ENCODE results near the gene ANKRD6.
"Not testable (repeated sequence)": the region's sequence is repeated elsewhere in the genome, so short reads cannot be mapped to it uniquely, and the experiment has no call there.

Gene ANKRD6

DNA sequence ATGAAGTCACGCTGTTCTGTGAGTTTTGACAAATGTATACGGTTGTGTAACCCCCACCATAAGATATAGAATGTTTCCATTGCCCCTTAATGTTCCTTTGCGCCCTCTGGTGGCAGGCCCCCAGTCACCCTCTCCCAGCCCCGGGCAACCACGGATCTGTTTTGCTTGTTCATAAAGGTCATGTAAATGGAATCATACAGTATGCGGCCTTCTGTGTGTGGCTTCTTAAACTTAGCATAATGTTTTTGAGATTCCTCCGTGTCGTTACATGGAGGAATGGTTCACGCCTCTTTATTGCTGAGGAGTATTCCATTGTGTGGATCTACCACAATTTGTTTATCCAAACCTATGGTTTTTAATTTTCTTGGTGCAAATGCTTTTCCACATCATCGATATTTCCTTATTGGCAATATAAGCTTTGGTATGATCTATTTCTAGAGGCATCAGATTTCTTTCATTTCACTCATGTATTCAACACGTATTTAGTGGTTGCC is 177.2 kb downstream of the ANKRD6 start:
- DNase-seq = peak; percentile 15

GRCh38 chr6:89611666-89612065 is 178.7 kb downstream of the ANKRD6 start:
- DNase-seq = no peak

DNA sequence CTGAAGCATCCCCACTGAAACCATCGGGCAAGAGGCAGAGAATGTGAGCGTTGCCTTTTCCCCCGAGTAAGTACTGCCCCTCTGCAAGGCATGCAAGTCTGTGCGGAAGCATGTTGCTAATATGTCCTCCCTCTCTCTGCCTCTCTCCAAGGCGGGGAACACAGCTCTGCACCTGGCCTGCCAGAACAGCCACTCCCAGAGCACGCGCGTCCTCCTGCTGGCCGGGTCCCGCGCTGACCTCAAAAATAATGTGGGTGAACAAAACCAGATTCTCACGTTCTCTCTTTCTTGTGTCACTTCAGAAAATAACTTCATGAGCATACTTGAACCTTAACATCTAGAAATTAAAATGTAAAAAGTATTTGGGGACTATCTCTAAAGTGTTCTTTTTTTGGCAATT is 179.2 kb downstream of the ANKRD6 start:
- DNase-seq = no peak

DNA sequence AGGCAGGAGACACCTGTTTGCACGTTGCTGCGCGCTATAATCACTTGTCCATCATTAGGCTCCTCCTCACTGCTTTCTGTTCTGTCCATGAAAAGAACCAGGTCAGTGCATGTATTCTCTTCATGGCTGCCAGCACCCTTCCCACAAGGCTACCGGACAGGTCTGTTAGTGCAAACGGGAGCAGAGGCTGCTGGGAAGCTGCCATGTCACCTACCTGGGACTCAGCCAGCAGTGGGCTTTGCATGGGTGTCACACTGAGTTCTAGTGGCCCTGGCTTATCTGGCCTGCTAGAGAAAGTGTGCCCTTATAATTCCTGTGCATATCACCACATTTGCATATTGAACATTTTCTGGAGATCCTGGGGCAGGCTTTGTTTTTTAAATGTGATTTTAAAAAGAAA is 180.8 kb downstream of the ANKRD6 start:
- DNase-seq = no peak

- DNase-seq = no peak
Observed at GRCh38 chr6:89615882-89616281, 182.9 kb downstream of the ANKRD6 start.

GRCh38 chr6:89616531-89616930 is 183.6 kb downstream of the ANKRD6 start:
- no peak for DNase-seq

DNA sequence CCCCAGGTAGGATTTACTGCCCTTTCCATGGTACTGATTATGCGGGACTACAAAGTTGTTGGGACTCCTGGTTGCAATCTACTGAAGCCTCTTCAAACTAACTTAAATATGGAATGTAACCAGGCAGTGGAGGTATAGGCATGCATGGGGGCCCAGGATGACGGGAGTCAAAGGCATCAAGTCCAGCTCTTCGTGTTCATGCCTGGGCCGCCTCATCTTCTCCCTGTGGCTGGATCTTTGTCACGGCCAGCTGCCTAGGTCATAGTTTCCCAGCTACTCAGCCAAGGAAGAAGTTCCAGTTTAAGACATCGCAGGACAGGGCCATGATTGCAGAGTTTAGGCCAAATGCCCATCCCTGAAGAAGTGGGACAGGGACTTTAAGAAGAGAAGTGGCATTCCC is 185.1 kb downstream of the ANKRD6 start:
- no peak for DNase-seq

- no peak for DNase-seq
Observed at GRCh38 chr6:89619567-89619966, 186.6 kb downstream of the ANKRD6 start.

DNA sequence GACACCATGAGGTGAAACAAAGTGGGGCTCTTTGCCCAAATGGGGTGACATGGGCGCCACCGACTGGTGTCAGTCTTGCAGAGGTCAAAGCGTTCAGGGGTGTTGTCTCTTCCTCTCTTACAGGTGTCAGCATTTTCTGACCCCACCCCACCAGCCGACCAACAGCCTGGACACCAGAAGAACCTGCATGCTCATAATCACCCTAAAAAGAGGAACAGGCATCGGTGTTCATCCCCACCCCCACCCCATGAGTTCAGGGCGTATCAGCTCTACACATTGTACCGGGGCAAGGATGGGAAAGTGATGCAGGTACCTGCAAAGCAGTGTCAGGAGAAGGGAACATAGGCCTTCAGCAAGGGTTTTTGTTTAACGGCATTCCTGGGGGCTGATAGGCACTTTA is 190.8 kb downstream of the ANKRD6 start:
- DNase-seq = no peak

DNA sequence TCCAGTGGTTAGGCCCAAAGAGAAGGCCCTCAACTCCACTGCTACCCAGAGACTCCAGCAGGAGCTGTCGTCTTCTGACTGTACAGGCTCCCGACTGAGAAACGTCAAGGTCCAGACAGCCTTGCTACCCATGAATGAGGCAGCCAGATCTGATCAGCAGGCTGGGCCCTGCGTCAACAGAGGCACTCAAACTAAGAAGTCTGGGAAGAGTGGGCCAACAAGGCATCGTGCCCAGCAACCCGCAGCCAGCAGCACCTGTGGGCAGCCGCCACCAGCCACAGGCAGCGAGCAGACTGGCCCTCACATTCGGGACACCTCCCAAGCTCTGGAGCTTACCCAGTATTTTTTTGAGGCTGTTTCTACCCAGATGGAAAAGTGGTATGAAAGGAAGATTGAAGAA is 197.5 kb downstream of the ANKRD6 start:
- DNase-seq = no peak

DNA sequence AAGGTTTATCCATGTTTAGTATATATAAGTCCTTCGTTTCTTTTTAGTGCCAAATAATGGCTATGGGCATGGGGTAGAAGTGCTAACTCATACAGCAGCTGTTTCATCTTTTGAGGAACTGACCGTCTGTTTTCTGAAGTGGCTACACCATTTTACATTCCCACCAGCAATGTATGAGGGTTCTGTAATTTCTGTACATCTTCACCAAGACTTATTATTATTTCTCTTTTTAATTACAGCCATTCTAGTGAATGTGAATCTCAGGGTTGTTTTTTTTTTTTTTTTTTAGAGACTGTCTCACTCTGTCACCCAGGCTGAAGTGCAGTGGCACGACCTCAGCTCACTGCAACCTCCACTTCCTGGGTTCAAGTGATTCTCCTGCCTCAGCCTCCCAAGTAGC is 203.5 kb downstream of the ANKRD6 start:
- not testable (repeated sequence) for DNase-seq

- no peak for DNase-seq
Observed at GRCh38 chr6:89637960-89638319, 205.0 kb downstream of the ANKRD6 start.

DNA sequence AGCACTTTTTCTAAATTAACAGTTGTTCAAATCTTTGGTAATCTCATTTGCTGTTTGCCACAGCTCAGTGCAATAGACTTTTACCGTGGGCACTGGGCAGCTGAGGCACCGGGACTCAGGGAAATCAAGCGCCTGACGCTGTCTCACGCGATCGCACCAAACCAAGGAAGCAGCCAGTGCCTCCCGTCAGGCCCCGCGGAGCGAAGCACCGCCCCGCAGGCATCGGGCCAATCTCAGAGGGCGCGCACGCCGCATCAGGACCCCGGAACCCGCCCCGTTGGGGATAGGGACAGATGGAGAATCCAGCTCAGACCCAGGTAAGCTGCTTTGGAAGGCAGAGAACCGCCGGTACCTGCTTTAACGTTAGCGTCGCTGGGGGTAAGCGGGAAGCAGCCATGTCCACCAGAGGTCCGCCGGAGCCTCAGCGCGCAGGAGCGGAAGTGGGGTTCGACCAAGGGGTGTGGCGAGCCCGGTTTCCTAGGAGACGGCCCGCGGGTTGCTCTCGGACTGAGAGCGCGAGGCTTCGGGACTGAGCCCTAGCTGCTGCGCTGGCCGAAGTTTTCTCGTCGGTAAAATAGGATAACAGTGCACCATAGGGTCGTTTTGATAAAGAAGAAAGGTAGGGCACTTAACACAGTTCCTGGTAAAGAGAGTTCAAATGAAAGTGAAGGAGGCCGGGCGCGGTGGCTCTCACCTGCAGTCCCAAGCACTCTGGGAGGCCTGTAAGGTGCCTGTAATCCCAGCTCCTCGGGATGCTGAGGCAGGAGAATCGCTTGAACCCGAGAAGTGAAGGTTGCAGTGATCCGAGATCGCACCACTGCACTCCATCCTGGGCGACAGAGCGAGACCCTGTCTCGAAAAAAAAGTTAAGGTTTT is 205.6 kb downstream of the ANKRD6 start, which contains the start of gene LYRM2:
TSS of gene LYRM2 (minus strand) at position 428 of the 876 bp plus-strand sequence. CDS start at position 397, 31 bp downstream.
- peak; percentile 79 for DNase-seq

GRCh38 chr6:89640804-89641203 is 207.9 kb downstream of the ANKRD6 start:
- DNase-seq = no peak

DNA sequence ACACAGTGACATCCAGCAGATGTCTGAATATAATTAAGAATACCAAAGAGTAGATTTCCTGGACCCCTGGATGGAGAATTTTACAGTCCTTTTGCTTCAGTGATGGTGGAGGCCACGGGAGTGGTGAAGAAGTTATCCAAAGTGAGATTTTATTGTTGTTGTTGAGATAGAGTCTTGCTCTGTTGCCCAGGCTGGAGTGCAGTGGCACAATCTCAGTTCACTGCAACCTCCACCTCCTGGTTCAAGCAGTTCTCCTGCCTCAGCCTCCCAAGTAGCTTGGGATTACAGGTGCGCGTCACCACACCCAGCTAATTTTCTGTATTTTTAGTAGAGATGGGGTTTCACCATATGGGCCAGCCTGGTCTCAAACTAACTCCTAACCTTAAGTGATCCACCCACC is 208.6 kb downstream of the ANKRD6 start:
- DNase-seq = not testable (repeated sequence)

DNA sequence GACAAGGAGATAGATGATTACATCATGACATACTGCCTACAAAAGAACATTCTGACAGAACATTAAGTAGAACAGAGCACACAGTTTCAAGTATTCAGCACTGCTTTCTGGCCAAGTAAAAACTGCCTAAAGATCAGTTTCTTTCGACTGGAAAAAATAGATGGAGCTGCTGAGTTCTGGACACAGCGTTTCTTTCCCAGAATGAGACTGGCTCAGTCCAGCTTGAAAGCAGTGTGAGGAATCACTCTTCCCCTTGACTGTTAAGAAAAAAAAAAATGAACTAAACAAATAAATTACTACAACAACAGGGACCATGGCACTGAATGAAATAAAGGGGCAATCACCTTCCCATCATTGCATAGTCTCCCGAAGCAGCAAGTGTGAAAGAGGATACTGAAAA is 210.0 kb downstream of the ANKRD6 start:
- DNase-seq = no peak

DNA sequence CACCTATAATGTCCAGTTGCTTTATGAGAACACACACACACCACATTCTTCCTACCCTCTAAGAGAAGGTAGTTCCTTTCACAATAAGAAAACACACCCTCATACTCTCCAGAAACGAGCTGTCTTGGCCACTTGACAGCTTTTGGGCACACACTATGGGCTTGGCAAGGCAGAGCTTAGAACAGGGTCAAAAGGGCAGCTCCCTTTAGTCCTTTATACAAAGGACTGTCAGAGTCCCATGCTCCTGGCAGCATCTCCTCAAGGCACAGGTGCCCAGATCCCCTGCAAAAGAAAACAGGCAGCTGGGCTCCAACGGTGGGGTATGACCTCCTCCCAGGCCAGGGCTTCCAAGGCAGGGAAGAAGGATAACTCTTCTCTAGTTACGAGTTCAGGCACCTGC is 210.5 kb downstream of the ANKRD6 start:
- no peak for DNase-seq

GRCh38 chr6:89644864-89645263 is 211.9 kb downstream of the ANKRD6 start:
- DNase-seq = no peak

GRCh38 chr6:89649682-89650081 is 216.7 kb downstream of the ANKRD6 start:
- no peak for DNase-seq

- DNase-seq = no peak
Observed at GRCh38 chr6:89650579-89650978, 217.6 kb downstream of the ANKRD6 start.

DNA sequence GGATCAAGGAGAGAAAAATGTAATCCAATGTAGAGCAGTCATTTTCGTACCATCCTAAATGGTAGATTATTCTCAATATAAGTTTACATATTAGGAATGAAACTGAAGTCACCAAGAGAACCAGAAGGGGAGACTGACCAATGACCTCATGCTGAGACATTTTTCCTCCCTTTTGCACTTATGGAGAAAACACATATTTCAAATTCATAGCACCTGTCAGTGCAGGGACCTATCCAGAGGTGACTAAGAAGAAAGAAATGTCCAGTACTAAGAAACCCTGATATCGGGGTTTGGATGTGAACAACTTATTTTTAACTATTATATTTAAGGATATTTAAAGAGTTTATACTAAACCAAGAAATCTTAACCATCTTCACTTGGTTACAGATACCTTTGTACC is 222.2 kb downstream of the ANKRD6 start:
- DNase-seq = no peak

DNA sequence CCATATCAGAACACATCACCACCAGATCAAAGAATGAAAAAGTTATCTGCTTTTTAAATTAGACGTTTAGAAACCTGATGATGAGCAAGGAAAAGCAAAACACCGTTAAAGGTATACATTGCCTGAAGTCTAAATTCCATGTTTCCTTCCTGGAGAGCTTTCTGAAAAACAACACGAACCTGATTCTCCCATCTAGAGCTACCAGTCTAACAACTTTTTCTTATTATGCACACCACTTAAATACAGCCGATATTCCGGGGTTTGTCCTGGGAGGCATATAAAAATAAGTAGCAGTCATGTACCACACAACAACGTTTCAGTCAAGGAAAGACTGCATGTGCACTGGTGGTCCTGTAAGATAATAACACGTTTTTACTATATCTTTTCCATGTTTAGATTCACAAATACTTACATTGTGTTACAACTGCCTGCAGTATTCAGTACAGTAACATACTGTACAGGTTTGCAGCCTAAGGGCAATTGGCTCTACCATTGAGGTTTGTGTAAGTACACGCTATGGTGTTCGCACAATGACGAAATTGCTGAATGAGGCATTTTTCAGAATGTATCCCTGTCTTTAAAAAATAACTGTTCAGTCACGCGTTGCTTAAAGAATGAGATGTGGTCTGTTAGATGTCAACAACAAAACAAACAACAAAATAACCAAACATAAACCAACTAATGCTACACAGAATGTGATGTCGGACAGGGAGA is 224.7 kb downstream of the ANKRD6 start:
- no peak for DNase-seq

DNA sequence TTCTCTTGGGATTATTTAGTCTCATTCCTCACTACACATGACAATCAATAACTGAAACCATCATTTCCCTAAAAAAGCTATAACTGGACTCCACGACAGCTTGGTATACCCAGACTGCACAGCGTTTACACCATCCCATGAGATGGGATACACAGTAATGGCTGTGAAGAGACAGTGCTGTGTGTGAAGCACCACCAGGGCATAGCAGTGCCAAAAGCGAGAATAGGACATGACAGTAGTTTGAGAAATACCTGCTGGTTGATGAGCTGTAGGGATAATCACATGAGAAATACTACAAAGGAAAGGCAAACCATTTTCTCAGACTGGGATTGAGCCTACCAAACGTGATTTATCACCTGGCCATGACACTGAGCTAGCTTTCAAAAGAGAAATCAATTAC is 228.0 kb downstream of the ANKRD6 start:
- no peak for DNase-seq

- no peak for DNase-seq
Observed at GRCh38 chr6:89661559-89661958, 228.6 kb downstream of the ANKRD6 start.
